ENCODE measurements around the gene SLC4A7. TPM values are rescaled to one million over a fixed set of nuclear protein-coding genes. Genes with fewer than 3 reads are reported as not detected.
"Not testable (repeated sequence)": the region's sequence is repeated elsewhere in the genome, so short reads cannot be mapped to it uniquely, and the experiment has no call there.

SLC4A7 gene
- total RNA-seq, 1 donor from 2014 or later = 96.6 TPM

- FAIRE-seq = peak; percentile 95
- no peak for TF ChIP-seq CTCF (IDR thresholded peaks at IDR 0.05; ENCODE audit: insufficient read depth, low read length, severe bottlenecking)
- Histone ChIP-seq H3K36me3 (ENCODE audit: control insufficient read depth, insufficient read depth, low read length) (peaks cover 12% of the 10 kb centered on the region), H3K4me3 (ENCODE audit: low read depth, low read length) (no peak overlapping the region), H3K27me3 (ENCODE audit: control insufficient read depth, insufficient read depth, low read length) (no peaks in the 10 kb centered on the region)
- DNase-seq (ENCODE audit: low read depth) = peak; percentile 96
These were observed 53.1 kb downstream of the SLC4A7 start for GRCh38 chr3:27431116-27431515.

GRCh38 chr3:27429909-27430308 lies 54.3 kb downstream of the SLC4A7 start:
- no peaks in the 10 kb centered on the region for H3K27me3 ChIP-seq (ENCODE audit: control insufficient read depth, insufficient read depth, low read length)
- FAIRE-seq = no peak
- no peak for DNase-seq (ENCODE audit: low read depth)
- peaks cover 8% of the 10 kb centered on the region for H3K36me3 ChIP-seq (ENCODE audit: control insufficient read depth, insufficient read depth, low read length)
- no peak for TF ChIP-seq CTCF (IDR thresholded peaks at IDR 0.05; ENCODE audit: insufficient read depth, low read length, severe bottlenecking)
- H3K4me3 ChIP-seq (ENCODE audit: low read depth, low read length) = no peak overlapping the region

- no peaks in the 10 kb centered on the region for H3K27me3 ChIP-seq (ENCODE audit: control insufficient read depth, insufficient read depth, low read length)
- no peak for FAIRE-seq
- peak; percentile 34 for DNase-seq (ENCODE audit: low read depth)
- H3K36me3 ChIP-seq (ENCODE audit: control insufficient read depth, insufficient read depth, low read length) = peaks cover 8% of the 10 kb centered on the region
- no peak for TF ChIP-seq CTCF (IDR thresholded peaks at IDR 0.05; ENCODE audit: insufficient read depth, low read length, severe bottlenecking)
- H3K4me3 ChIP-seq (ENCODE audit: low read depth, low read length) = no peak overlapping the region
These were observed 55.7 kb downstream of the SLC4A7 start for GRCh38 chr3:27428446-27428845.

GRCh38 chr3:27426926-27427325 lies 57.3 kb downstream of the SLC4A7 start:
- no peak for TF ChIP-seq CTCF (IDR thresholded peaks at IDR 0.05; ENCODE audit: insufficient read depth, low read length, severe bottlenecking)
- Histone ChIP-seq H3K36me3 (ENCODE audit: control insufficient read depth, insufficient read depth, low read length) (peaks cover 6% of the 10 kb centered on the region), H3K4me3 (ENCODE audit: low read depth, low read length) (no peak overlapping the region), H3K27me3 (ENCODE audit: control insufficient read depth, insufficient read depth, low read length) (no peaks in the 10 kb centered on the region)
- FAIRE-seq (no peak), DNase-seq (ENCODE audit: low read depth) (no peak)

- DNase-seq (ENCODE audit: low read depth) (no peak), FAIRE-seq (no peak)
- Histone ChIP-seq H3K4me3 (ENCODE audit: low read depth, low read length) (no peak overlapping the region), H3K36me3 (ENCODE audit: control insufficient read depth, insufficient read depth, low read length) (peaks cover 6% of the 10 kb centered on the region), H3K27me3 (ENCODE audit: control insufficient read depth, insufficient read depth, low read length) (no peaks in the 10 kb centered on the region)
- no peak for TF ChIP-seq CTCF (IDR thresholded peaks at IDR 0.05; ENCODE audit: insufficient read depth, low read length, severe bottlenecking)
These were observed 58.2 kb downstream of the SLC4A7 start for GRCh38 chr3:27425896-27426565.

GRCh38 chr3:27424812-27425521 lies 59.2 kb downstream of the SLC4A7 start:
- H3K36me3 ChIP-seq (ENCODE audit: control insufficient read depth, insufficient read depth, low read length); FAIRE-seq; H3K4me3 ChIP-seq (ENCODE audit: low read depth, low read length); H3K27me3 ChIP-seq (ENCODE audit: control insufficient read depth, insufficient read depth, low read length); DNase-seq (ENCODE audit: low read depth): not testable (repeated sequence)
